Measurements from ENCODE around the gene MC1R.

Gene MC1R

GRCh38 chr16:89897204-89897603 is 21.5 kb upstream of the MC1R start:
- no peak for DNase-seq

- no peak for DNase-seq
Observed at GRCh38 chr16:89898201-89898967, 20.3 kb upstream of the MC1R start.

GRCh38 chr16:89899879-89900481 is 18.7 kb upstream of the MC1R start:
- DNase-seq, result no peak

GRCh38 chr16:89900885-89901284 is 17.8 kb upstream of the MC1R start:
- no peak for DNase-seq

GRCh38 chr16:89902980-89903379 is 15.7 kb upstream of the MC1R start:
- DNase-seq, result no peak

GRCh38 chr16:89903908-89904515 is 14.7 kb upstream of the MC1R start:
- no peak for DNase-seq

- DNase-seq, result no peak
Observed at GRCh38 chr16:89904606-89905510, 13.8 kb upstream of the MC1R start.

- no peak for DNase-seq
Observed at GRCh38 chr16:89905511-89906139, 13.0 kb upstream of the MC1R start.

GRCh38 chr16:89906140-89907025 is 12.3 kb upstream of the MC1R start:
- DNase-seq, result no peak

- no peak for DNase-seq
Observed at GRCh38 chr16:89907055-89907814, 11.4 kb upstream of the MC1R start.

GRCh38 chr16:89908236-89908635 is 10.4 kb upstream of the MC1R start:
- DNase-seq, result no peak

GRCh38 chr16:89909777-89910716 is 8.6 kb upstream of the MC1R start:
- peak; percentile 1 for DNase-seq

GRCh38 chr16:89910717-89911354 is 7.8 kb upstream of the MC1R start:
- no peak for DNase-seq

GRCh38 chr16:89911375-89911774 is 7.3 kb upstream of the MC1R start:
- DNase-seq, result no peak

- DNase-seq, result no peak
Observed at GRCh38 chr16:89912143-89912542, 6.5 kb upstream of the MC1R start.

GRCh38 chr16:89912627-89913026 is 6.0 kb upstream of the MC1R start:
- no peak for DNase-seq

- no peak for DNase-seq
Observed at GRCh38 chr16:89913408-89914387, 5.0 kb upstream of the MC1R start.

Data from NCI-H748 treated with DMSO at 0.1 percent for 48 hours (cell line).